GM23338 (cell line): ENCODE results near the gene CNDP1.

Source experiments
- CTCF ChIP-seq, 2 experiments: fragments of 200-600 bp in 1 of 2; sonication (generic) in 1 of 2; conservative IDR thresholded peaks; 2 replicates each; pipeline versions ENCODE4 v1.5.1 to v1.6.1; 2016 to 2017; ENCODE audit warnings: antibody characterized with exemption in 2 of 2, low read depth in 2 of 2, mild to moderate bottlenecking in 2 of 2, moderate library complexity in 1 of 2
- EZH2 ChIP-seq: fragments of 200-600 bp; sonication (generic); IDR thresholded peaks from one replicate; pipeline ENCODE4 v1.8.0; 2017; ENCODE audit warnings: antibody characterized with exemption, mild to moderate bottlenecking, low read depth; ENCODE audit not compliant: unreplicated experiment
- POLR2AphosphoS5 ChIP-seq: IDR thresholded peaks from 2 replicates; pipeline ENCODE4 v1.6.1; 2016; ENCODE audit warnings: antibody characterized with exemption, low read depth
- TF ChIP-seq, protein P1 (sequence below): IDR thresholded peaks from one replicate; pipeline ENCODE4 v1.6.1; 2018; ENCODE audit warnings: antibody characterized with exemption; ENCODE audit not compliant: unreplicated experiment

DNA sequence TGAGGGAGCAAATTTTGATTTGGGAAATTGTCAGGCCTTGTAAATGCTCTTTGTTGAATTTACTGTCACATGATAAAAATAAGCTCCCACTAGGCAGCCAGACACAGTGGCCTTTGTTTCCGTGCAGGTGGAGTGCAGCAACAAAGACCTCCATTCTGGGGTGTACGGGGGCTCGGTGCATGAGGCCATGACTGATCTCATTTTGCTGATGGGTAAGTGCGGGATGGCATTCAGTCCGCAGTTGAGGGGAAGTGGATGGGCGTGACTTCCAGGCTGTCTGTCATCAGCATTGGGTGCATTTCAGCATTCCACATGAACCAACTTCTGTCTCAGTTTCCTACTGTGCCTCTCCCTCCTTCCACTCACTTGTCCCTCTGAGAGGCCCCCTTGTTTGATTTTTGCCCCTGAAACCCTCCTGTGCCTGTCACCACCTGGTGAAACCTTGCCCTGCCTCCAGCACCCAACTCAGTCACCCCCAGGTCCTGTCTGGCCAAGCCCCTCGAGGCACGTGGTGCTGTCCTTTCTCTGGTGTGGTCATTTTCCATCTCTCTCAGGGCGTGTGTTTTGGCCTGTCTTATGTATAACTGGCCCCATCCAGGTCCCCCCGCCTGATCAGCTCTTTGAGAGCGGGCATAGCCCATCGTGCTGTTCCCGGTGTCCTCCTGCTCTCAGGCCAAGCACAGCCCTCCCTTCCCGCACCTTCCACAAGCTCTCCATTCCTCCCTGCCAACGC, 21.8 kb upstream of the CNDP1 start:
- TF ChIP-seq EZH2 (no peak), CTCF (conservative IDR thresholded peaks at IDR 0.05; ENCODE audit: low read depth in 2 of 2) (no peak), POLR2AphosphoS5 (no peak)
- TF ChIP-seq, protein P1, sequence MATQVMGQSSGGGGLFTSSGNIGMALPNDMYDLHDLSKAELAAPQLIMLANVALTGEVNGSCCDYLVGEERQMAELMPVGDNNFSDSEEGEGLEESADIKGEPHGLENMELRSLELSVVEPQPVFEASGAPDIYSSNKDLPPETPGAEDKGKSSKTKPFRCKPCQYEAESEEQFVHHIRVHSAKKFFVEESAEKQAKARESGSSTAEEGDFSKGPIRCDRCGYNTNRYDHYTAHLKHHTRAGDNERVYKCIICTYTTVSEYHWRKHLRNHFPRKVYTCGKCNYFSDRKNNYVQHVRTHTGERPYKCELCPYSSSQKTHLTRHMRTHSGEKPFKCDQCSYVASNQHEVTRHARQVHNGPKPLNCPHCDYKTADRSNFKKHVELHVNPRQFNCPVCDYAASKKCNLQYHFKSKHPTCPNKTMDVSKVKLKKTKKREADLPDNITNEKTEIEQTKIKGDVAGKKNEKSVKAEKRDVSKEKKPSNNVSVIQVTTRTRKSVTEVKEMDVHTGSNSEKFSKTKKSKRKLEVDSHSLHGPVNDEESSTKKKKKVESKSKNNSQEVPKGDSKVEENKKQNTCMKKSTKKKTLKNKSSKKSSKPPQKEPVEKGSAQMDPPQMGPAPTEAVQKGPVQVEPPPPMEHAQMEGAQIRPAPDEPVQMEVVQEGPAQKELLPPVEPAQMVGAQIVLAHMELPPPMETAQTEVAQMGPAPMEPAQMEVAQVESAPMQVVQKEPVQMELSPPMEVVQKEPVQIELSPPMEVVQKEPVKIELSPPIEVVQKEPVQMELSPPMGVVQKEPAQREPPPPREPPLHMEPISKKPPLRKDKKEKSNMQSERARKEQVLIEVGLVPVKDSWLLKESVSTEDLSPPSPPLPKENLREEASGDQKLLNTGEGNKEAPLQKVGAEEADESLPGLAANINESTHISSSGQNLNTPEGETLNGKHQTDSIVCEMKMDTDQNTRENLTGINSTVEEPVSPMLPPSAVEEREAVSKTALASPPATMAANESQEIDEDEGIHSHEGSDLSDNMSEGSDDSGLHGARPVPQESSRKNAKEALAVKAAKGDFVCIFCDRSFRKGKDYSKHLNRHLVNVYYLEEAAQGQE, result no peak
